Activated T-cell treated with anti-CD3 and anti-CD28 coated beads, Interleukin-2, amount 50 U/mL, for 4 hours (primary cell): ENCODE data around the gene INPP5D. TPM values are rescaled to one million over a fixed set of nuclear protein-coding genes. Genes with fewer than 3 reads are reported as not detected.
"Not testable (repeated sequence)": the region's sequence is repeated elsewhere in the genome, so short reads cannot be mapped to it uniquely, and the experiment has no call there.

ENCODE experiments used
- ATAC-seq, 2 donors: fragments of 200-7000 bp; cut with Tn5 transposase; one replicate each; pipeline ENCODE4 v1.10.0; 2021
- DNase-seq: peaks from one replicate; pipeline ENCODE4 v3.0.0-alpha.2; 2020
- H3K27me3 Mint-ChIP-seq: one replicate; pipeline ENCODE4 v1.8.0; 2021; ENCODE audit warnings: low read depth, mixed read lengths
- H3K36me3 Mint-ChIP-seq: one replicate; pipeline ENCODE4 v1.8.0; 2022; ENCODE audit warnings: mixed read lengths; ENCODE audit not compliant: insufficient read depth
- H3K4me1 Mint-ChIP-seq: one replicate; pipeline ENCODE4 v1.8.0; 2021; ENCODE audit warnings: low read depth, mixed read lengths
- H3K4me3 Mint-ChIP-seq: one replicate; pipeline ENCODE4 v1.8.0; 2021; ENCODE audit warnings: mild to moderate bottlenecking, moderate library complexity, mixed read lengths
- H3K9me3 Mint-ChIP-seq: one replicate; pipeline ENCODE4 v1.8.0; 2021; ENCODE audit warnings: mixed read lengths
- total RNA-seq, 3 donors: library from RNA; stranded (reverse); gene quantifications; one replicate each; pipeline ENCODE4 v1.2.1, GENCODE V29; 2021

The INPP5D gene
- total RNA-seq, 3 donors from 2014 or later, result 31.2 to 35.5 (median 31.7) TPM

- Mint-ChIP-seq H3K4me3 (no peak overlapping the region), H3K36me3 (peaks cover 55% of the 10 kb centered on the region), H3K9me3 (no peaks in the 10 kb centered on the region), H3K27me3 (no peaks in the 10 kb centered on the region), H3K4me1 (peaks cover 9% of the 10 kb centered on the region)
- ATAC-seq, result no peak
- DNase-seq, result no peak
These were observed 87.7 kb downstream of the INPP5D start for GRCh38 chr2:233147829-233148167.

DNA sequence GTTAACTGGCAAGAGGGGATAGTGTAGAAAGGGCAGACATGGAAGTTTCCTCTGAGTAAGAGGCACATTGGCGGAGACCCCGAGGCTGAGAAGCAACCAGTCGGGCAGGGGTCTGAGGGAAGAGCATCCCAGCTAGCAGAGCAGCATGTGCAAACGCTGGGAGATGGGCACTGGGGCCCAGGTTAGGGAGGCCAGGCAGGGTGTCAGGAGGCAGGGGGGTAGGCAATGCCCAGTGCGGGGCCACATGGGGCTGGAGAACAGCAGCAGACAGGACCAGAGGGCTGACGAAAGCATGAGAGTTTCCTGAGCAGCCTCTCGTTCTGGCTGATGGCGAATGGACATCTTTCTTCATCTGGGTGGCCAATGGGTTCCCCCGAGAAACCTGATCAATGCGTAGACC is 88.2 kb downstream of the INPP5D start:
- DNase-seq (no peak), ATAC-seq (no peak)
- Mint-ChIP-seq H3K4me3 (no peak overlapping the region), H3K4me1 (peaks cover 6% of the 10 kb centered on the region), H3K9me3 (no peaks in the 10 kb centered on the region), H3K36me3 (peaks cover 58% of the 10 kb centered on the region), H3K27me3 (no peaks in the 10 kb centered on the region)

DNA sequence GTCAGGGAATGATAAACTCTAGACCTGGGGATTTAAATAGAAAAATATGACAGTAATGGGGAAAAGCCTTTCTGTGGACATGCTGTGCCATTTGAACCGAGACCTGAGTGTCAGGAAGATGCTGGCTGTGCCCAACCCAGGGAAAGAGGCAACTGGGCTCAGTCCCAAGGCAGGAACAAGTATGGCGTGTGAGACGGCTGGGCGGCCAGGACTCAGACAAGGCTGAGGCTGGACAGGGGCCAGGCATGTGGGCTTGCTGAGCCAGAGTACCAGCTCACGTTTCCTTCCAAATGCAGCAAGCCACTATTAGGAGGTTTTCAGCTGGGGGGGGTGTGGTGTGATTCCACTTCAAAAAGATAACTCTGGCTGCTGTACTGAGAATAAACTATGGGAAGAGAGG is 92.4 kb downstream of the INPP5D start:
- Mint-ChIP-seq H3K4me3 (no peak overlapping the region), H3K4me1 (peaks cover 1% of the 10 kb centered on the region), H3K36me3 (peaks cover 52% of the 10 kb centered on the region), H3K27me3 (no peaks in the 10 kb centered on the region), H3K9me3 (no peaks in the 10 kb centered on the region)
- ATAC-seq, result no peak
- DNase-seq, result no peak

DNA sequence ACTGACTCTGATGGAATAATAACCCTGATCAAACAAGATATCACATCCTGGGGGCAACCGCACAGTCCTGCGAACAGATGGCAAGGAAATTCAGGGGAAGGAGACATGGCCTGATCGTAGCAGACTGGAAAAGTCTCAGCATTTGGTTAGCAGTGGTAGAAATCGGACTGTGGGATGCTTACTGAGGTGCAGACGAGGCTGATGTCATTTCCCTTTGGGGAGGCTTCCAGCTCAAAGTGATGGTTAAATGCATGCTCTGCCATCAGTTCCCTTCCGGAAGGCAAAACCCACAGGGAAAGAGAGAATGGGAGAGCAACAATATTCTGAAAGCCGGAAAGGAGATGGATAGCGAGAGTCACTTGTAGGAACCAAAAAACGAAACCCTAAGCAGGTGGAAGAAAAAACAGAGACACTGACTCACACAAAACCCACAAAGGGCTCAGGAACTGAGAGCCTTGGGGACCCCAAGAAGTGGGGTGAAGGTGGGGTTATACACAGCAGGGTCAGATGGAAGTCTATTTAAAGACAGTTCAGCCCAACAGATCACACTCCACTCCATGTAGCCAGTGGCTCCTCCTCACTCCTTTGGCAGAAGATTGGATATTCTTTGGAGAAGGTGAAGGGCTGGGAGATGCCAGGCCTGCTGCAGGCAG is 93.1 kb downstream of the INPP5D start:
- Mint-ChIP-seq H3K4me3 (no peak overlapping the region), H3K36me3 (peaks cover 51% of the 10 kb centered on the region), H3K9me3 (no peaks in the 10 kb centered on the region), H3K4me1 (peaks cover 1% of the 10 kb centered on the region), H3K27me3 (no peaks in the 10 kb centered on the region)
- no peak for ATAC-seq
- DNase-seq, result no peak

GRCh38 chr2:233156001-233156400 is 95.9 kb downstream of the INPP5D start:
- Mint-ChIP-seq H3K4me3 (no peak overlapping the region), H3K4me1 (peaks cover 1% of the 10 kb centered on the region)

GRCh38 chr2:233156461-233156860 is 96.3 kb downstream of the INPP5D start:
- not testable (repeated sequence) for ATAC-seq, DNase-seq, H3K4me3 Mint-ChIP-seq, H3K9me3 Mint-ChIP-seq, H3K4me1 Mint-ChIP-seq, H3K27me3 Mint-ChIP-seq
- peaks cover 46% of the 10 kb centered on the region for H3K36me3 Mint-ChIP-seq

More at GRCh38 chr2:233156001-233156400, 95.9 kb downstream of the INPP5D start:
- no peak for ATAC-seq
- H3K9me3 Mint-ChIP-seq, result no peaks in the 10 kb centered on the region
- no peak for DNase-seq
- no peaks in the 10 kb centered on the region for H3K27me3 Mint-ChIP-seq
- H3K36me3 Mint-ChIP-seq, result peaks cover 47% of the 10 kb centered on the region

GRCh38 chr2:233161730-233162129 is 101.6 kb downstream of the INPP5D start:
- no peak for DNase-seq
- peaks cover 5% of the 10 kb centered on the region for H3K4me1 Mint-ChIP-seq
- H3K36me3 Mint-ChIP-seq, result peaks cover 33% of the 10 kb centered on the region
- no peaks in the 10 kb centered on the region for H3K9me3 Mint-ChIP-seq
- H3K27me3 Mint-ChIP-seq, result no peaks in the 10 kb centered on the region
- no peak overlapping the region for H3K4me3 Mint-ChIP-seq
- no peak for ATAC-seq

- ATAC-seq, result no peak
- no peaks in the 10 kb centered on the region for H3K9me3 Mint-ChIP-seq
- peaks cover 5% of the 10 kb centered on the region for H3K4me1 Mint-ChIP-seq
- H3K36me3 Mint-ChIP-seq, result peaks cover 28% of the 10 kb centered on the region
- no peak for DNase-seq
- no peak overlapping the region for H3K4me3 Mint-ChIP-seq
- H3K27me3 Mint-ChIP-seq, result no peaks in the 10 kb centered on the region
These were observed 102.6 kb downstream of the INPP5D start for GRCh38 chr2:233162770-233163169.

DNA sequence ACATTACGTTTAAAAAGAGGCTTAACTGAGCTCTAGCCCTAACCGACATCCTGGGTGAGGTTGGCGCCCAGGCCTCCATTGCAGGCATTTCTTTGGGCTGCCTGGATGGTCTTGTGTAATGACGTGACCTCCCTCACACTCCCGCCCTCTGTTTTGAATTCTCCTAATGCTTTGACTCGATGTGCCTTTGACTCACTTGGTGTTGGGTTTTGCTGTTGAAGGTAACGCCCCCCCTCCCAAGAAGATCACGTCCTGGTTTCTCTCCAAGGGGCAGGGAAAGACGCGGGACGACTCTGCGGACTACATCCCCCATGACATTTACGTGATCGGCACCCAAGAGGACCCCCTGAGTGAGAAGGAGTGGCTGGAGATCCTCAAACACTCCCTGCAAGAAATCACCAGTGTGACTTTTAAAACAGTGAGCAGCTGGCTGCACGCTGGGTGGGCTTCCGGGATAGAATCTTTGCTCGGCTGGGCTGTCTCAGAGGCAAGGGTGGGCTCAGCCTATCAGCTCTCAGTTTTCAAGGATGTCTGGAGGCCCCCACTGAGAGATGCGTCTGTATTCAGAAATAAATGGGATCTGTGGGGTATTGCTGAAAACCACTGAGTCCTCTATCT is 103.5 kb downstream of the INPP5D start:
- no peaks in the 10 kb centered on the region for H3K27me3 Mint-ChIP-seq
- no peak for ATAC-seq

GRCh38 chr2:233164128-233164635 is 104.0 kb downstream of the INPP5D start:
- ATAC-seq (no peak), DNase-seq (no peak)
- Mint-ChIP-seq H3K9me3 (no peaks in the 10 kb centered on the region), H3K4me1 (peaks cover 5% of the 10 kb centered on the region), H3K4me3 (no peak overlapping the region), H3K36me3 (peaks cover 24% of the 10 kb centered on the region), H3K27me3 (no peaks in the 10 kb centered on the region)

More for the DNA sequence above, 103.5 kb downstream of the INPP5D start:
- peaks cover 5% of the 10 kb centered on the region for H3K4me1 Mint-ChIP-seq
- H3K9me3 Mint-ChIP-seq, result no peaks in the 10 kb centered on the region
- peaks cover 21% of the 10 kb centered on the region for H3K36me3 Mint-ChIP-seq
- H3K4me3 Mint-ChIP-seq, result no peak overlapping the region
- DNase-seq, result no peak

- ATAC-seq (peak in 1 of 2 donors; percentile 29), DNase-seq (no peak)
- Mint-ChIP-seq H3K4me1 (peaks cover 5% of the 10 kb centered on the region), H3K4me3 (no peak overlapping the region), H3K27me3 (no peaks in the 10 kb centered on the region), H3K9me3 (no peaks in the 10 kb centered on the region), H3K36me3 (peaks cover 32% of the 10 kb centered on the region)
These were observed 104.8 kb downstream of the INPP5D start for GRCh38 chr2:233164967-233165366.

DNA sequence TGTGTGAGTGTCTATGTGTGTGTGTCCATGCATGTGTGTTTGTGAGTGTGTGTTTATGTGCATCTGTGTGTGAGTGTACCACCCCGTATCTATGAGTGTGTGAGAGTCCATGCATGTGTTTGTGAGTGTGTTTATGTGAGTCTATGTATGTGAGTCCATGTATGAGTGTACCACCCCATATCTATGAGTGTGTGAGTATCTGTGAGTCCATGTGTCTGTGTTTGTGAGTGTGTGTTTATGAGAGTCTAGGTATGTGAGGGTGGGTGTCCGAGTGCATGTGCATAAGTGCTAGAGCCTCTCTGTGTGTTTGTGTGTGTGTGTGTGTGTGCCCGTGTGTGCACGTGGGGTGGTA is 105.4 kb downstream of the INPP5D start:
- peak; percentile 23 to 39 for ATAC-seq
- Mint-ChIP-seq H3K36me3 (peaks cover 32% of the 10 kb centered on the region), H3K4me3 (no peak overlapping the region), H3K27me3 (no peaks in the 10 kb centered on the region), H3K4me1 (peaks cover 5% of the 10 kb centered on the region), H3K9me3 (no peaks in the 10 kb centered on the region)
- DNase-seq, result no peak

DNA sequence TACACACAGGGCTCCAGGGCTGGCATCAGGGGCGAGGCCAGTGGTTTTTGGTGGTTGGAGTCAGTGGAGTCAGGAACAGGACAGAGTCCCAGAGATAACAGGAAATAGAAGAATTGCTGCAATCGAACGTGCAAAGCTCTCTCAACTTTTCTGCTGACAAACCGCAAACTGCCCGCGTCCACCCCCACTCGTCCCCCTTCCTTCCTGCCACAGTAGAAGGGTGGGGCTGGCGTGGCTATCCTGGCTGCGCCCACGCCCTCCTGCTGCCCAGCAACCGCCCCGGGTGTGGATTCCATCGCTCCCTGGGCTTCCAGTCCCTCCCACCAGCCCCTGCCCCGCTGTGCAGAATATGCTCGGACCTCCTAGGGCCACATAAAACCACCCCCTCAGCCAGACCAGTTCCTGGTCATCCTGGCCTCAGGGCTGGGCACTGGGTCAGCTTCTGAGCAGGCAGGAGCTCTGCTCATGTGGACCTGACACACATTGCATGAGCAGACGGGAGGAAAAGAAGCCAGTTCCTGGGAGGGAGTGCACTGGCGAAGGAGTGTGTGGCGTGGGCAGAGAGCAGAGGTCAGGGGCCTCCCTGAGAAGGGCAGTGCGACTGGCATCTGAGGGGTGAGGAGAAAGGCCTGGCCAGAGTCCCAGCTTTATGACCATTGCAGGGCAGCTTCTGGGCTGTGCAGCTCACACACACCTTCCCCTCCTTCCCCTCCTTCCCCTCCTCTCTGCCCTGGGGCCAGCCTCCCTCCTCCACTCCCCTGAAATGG is 105.9 kb downstream of the INPP5D start:
- Mint-ChIP-seq H3K4me1 (peaks cover 5% of the 10 kb centered on the region), H3K36me3 (peaks cover 35% of the 10 kb centered on the region), H3K27me3 (no peaks in the 10 kb centered on the region), H3K9me3 (no peaks in the 10 kb centered on the region), H3K4me3 (no peak overlapping the region)
- DNase-seq (no peak), ATAC-seq (peak; percentile 23 to 29)

DNA sequence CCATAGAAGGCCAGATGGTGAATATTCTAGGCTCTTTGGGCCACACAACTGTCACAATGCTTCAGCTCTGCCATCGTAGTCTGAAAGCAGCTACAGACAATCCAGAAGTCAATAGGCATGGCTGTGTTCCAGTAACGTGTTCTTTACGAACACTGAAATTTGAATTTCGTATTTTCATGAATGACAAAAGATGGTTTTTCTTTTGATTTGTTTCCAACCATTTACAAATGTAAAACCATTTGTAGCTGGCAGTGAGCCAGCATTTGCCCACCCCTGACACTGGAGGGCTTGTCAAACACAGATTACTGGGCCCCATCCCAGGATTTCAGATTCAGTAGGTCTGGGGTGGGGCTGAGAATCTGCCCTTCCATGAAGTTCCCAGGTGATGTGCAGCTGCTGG is 108.3 kb downstream of the INPP5D start:
- peaks cover 3% of the 10 kb centered on the region for H3K4me1 Mint-ChIP-seq
- no peak for DNase-seq
- H3K36me3 Mint-ChIP-seq, result peaks cover 41% of the 10 kb centered on the region
- no peak overlapping the region for H3K4me3 Mint-ChIP-seq
- H3K9me3 Mint-ChIP-seq, result no peaks in the 10 kb centered on the region
- no peaks in the 10 kb centered on the region for H3K27me3 Mint-ChIP-seq
- ATAC-seq, result no peak

DNA sequence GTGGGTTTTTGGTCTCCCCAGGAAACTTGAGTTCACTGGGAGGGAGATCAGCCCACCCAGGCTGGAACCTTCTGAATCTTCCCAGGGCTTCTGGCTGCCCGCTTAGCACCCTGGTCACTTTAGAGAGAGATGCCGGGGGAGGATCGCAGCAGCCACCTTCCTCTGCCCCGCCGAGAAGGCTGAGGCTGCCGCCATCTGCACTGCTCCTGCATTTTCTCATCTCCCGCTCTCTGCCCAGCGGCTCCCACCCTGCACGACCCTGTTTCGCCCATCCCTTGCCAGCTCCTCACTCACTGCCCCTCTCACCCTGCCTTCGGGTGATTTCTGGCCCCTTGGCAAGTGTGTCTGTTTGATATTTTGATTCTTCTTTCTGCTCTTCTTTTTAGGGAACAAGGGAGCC is 108.8 kb downstream of the INPP5D start:
- ATAC-seq, result no peak
- Mint-ChIP-seq H3K27me3 (no peaks in the 10 kb centered on the region), H3K4me1 (peaks cover 3% of the 10 kb centered on the region), H3K36me3 (peaks cover 37% of the 10 kb centered on the region), H3K4me3 (no peak overlapping the region), H3K9me3 (no peaks in the 10 kb centered on the region)
- DNase-seq, result no peak
